A549 (cell line): ENCODE results near the gene RNF4.

Source experiments
- HOXA7 ChIP-seq: fragments of 250-450 bp; sonication (Bioruptor Pico); IDR thresholded peaks from 2 replicates; pipeline ENCODE4 v1.5.0; 2020; ENCODE audit warnings: mild to moderate bottlenecking, moderate library complexity
- POLR2A ChIP-seq: IDR thresholded peaks from 2 replicates; pipeline ENCODE4 v1.6.1; 2012; ENCODE audit warnings: mild to moderate bottlenecking, low read length
- TF ChIP-seq, protein P1 (sequence below): fragments of >200 bp; sonication (Bioruptor Twin); formaldehyde crosslinking; IDR thresholded peaks from 3 replicates; pipeline ENCODE4 v1.5.1; 2016
- TF ChIP-seq, protein P2 (sequence below): fragments of 450-650 bp; IDR thresholded peaks from 2 replicates; pipeline ENCODE4 v1.6.1; 2014; ENCODE audit warnings: antibody characterized with exemption
- TF ChIP-seq, protein P3 (sequence below): fragments of 200-600 bp; sonication (generic); IDR thresholded peaks from 2 replicates; pipeline ENCODE4 v1.6.1; 2016; ENCODE audit warnings: antibody characterized with exemption, mild to moderate bottlenecking, moderate library complexity

DNA sequence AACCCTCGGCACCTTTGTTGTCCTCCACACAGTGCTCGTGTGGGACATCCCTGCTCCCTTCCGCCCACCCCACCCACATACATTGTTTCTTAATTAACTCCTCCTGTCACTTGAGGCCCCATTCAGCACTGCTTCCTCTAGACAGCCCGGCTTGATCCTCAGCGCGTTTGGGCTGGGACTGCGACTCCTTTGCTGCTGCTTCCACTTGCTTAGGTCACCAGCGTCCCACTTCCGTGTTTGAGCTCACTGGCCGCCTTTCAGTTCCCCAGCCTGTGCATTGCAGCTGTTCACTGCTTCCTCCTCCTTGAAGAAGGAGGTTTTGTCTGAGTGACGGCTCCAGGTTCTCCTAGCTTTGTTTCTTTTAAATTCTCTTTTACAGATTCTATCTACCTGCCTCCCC is 16.1 kb downstream of the RNF4 start:
- no peak for TF ChIP-seq HOXA7 (CRISPR knock-in tag)
- TF ChIP-seq POLR2A = no peak
- TF ChIP-seq, protein P1, sequence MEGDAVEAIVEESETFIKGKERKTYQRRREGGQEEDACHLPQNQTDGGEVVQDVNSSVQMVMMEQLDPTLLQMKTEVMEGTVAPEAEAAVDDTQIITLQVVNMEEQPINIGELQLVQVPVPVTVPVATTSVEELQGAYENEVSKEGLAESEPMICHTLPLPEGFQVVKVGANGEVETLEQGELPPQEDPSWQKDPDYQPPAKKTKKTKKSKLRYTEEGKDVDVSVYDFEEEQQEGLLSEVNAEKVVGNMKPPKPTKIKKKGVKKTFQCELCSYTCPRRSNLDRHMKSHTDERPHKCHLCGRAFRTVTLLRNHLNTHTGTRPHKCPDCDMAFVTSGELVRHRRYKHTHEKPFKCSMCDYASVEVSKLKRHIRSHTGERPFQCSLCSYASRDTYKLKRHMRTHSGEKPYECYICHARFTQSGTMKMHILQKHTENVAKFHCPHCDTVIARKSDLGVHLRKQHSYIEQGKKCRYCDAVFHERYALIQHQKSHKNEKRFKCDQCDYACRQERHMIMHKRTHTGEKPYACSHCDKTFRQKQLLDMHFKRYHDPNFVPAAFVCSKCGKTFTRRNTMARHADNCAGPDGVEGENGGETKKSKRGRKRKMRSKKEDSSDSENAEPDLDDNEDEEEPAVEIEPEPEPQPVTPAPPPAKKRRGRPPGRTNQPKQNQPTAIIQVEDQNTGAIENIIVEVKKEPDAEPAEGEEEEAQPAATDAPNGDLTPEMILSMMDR = no peak
- TF ChIP-seq, protein P2, sequence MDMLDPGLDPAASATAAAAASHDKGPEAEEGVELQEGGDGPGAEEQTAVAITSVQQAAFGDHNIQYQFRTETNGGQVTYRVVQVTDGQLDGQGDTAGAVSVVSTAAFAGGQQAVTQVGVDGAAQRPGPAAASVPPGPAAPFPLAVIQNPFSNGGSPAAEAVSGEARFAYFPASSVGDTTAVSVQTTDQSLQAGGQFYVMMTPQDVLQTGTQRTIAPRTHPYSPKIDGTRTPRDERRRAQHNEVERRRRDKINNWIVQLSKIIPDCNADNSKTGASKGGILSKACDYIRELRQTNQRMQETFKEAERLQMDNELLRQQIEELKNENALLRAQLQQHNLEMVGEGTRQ = no peak
- TF ChIP-seq, protein P3, sequence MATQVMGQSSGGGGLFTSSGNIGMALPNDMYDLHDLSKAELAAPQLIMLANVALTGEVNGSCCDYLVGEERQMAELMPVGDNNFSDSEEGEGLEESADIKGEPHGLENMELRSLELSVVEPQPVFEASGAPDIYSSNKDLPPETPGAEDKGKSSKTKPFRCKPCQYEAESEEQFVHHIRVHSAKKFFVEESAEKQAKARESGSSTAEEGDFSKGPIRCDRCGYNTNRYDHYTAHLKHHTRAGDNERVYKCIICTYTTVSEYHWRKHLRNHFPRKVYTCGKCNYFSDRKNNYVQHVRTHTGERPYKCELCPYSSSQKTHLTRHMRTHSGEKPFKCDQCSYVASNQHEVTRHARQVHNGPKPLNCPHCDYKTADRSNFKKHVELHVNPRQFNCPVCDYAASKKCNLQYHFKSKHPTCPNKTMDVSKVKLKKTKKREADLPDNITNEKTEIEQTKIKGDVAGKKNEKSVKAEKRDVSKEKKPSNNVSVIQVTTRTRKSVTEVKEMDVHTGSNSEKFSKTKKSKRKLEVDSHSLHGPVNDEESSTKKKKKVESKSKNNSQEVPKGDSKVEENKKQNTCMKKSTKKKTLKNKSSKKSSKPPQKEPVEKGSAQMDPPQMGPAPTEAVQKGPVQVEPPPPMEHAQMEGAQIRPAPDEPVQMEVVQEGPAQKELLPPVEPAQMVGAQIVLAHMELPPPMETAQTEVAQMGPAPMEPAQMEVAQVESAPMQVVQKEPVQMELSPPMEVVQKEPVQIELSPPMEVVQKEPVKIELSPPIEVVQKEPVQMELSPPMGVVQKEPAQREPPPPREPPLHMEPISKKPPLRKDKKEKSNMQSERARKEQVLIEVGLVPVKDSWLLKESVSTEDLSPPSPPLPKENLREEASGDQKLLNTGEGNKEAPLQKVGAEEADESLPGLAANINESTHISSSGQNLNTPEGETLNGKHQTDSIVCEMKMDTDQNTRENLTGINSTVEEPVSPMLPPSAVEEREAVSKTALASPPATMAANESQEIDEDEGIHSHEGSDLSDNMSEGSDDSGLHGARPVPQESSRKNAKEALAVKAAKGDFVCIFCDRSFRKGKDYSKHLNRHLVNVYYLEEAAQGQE = no peak
